GM12872 (cell line): ENCODE results near the gene LUC7L.

Source experiments
- CTCF ChIP-seq: IDR thresholded peaks from 3 replicates; pipeline ENCODE4 v1.5.1; 2011; ENCODE audit warnings: low read depth, mild to moderate bottlenecking, low read length, moderate library complexity; ENCODE audit not compliant: insufficient read depth

Gene LUC7L

GRCh38 chr16:259814-260253 is 30.6 kb upstream of the LUC7L start:
- TF ChIP-seq CTCF, result no peak

- TF ChIP-seq CTCF, result no peak
Measured at GRCh38 chr16:259226-259625, 30.0 kb upstream of the LUC7L start.

GRCh38 chr16:255183-255582 is 25.9 kb upstream of the LUC7L start:
- TF ChIP-seq CTCF, result no peak

- no peak for TF ChIP-seq CTCF
Measured at GRCh38 chr16:254461-254860, 25.2 kb upstream of the LUC7L start.

- no peak for TF ChIP-seq CTCF
Measured at GRCh38 chr16:253833-254232, 24.6 kb upstream of the LUC7L start.

- no peak for TF ChIP-seq CTCF
Measured at GRCh38 chr16:252366-253337, 23.4 kb upstream of the LUC7L start.

GRCh38 chr16:249431-249830 is 20.2 kb upstream of the LUC7L start:
- TF ChIP-seq CTCF, result no peak
